Measurements from ENCODE around the gene CHML.

CHML gene

DNA sequence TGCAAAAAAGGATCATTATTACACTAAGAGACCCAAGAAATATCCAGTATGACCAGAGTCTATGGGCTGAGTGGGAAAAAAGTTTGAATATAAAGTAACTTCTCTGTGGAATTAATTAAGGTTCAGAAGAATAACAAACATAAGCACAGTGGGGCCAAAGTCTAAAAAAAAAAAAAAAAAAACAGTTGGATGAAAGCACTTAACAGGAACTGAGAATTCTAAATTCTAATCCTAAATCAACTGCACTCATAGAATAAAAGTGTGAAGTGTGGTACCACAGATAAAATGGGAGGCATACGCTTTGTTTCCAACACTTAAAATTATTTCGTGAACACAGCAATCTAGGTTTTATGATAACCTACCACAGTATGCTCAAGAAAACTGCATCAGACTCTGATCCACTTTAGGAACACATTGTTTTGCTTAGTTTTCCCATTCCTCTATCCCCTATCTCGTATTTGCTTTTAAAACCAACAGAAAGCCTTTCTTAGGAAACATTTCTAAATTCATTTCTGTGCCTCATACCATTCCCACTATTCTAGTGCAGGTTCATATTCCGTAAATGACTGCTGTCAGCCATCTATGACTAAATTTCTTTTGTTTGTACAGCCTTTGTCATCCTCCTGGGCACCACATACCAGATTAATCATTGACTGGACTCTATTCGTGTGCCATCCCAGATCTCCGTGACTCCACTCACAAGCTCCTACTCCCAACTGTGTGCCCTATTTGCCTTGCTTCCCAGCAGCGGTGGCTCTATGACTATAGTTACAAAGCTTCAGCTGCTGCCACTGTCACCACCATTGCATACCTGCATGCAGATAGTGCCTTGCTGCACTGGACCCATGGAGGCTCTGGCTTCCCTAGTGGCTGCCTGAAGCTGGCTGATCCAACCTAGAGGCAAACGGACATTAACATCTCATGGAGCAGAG lies 24.9 kb downstream of the CHML start:
- DNase-seq (ENCODE audit: low spot score) = no peak

DNA sequence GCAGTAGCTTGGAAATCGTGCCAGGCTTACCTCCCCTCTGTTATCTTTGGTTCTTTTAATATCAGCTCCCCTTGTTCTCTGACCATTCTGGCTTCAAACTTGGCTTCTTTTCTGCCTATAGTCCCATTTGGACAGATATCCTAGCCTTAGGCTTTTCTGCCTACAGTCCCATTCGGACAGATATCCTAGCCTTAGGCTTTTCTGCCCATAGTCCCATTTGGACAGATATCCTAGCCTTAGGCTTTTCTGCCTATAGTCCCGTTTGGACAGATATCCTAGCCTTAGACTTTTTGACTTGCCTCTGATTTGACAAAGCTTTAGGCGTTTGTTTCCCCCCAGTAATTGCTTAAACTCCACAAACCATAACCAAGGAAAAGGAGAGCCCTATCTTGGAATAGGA lies 25.6 kb downstream of the CHML start:
- no peak for DNase-seq (ENCODE audit: low spot score)

DNA sequence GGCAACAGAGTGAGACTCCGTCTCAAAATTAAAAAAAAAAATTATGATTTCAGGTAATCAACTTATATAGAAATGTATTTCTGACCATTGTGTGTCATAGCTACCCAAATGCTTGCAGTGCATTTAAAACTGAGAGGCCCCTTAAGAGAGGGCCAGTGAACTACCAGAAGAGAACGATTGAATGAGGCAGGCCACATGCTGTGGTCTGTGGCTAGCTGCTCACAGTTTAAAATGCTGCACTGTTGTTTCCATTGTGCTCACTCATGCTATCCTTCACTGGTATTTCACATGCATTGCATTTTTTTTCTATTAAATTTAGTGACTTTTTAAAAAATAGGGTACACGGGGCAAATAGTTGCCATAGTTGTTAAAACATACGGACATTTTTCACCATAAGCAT lies 26.0 kb downstream of the CHML start:
- DNase-seq (ENCODE audit: low spot score) = no peak

DNA sequence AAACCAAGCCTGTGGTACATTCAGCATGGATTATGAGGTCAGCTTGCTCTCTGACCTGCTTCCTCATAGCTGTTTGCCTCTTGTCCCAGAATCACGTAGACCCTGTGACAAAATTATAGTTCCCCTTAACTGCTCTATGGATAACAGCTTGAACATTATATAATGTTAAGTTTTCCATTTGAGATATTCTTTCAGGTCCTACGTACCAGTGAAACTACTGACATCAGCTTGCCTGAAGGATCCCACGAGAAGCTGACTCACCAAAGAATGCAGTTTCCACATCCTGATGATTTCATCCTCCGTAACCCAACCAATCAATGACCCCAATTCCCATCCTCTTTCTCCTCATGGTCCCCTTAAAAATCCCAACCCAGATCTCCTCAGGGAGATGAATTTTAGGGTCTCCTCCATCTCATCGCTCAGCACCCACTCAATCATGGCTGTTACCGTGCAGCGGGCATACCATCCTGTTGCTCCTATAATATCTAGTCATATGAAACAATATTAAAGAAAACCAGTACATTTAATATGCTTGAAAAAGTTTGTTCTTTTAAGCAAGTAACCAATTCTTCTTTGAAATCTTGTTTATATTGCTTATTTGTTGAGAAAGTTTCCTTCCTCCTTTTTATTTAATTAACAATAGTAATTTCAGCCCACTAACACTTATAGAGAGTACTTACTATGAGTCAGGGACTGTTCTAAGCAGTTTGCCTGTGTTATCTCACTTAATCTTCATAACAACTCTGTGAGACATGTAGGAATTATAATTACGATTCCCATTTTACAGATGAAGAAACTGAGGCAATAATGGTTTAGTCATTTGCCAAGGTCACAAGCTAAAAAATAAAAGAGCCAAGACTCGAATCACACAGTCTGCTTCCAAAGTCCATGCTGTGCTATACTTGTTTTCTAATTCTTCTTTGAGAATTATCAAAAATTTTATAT lies 27.4 kb downstream of the CHML start:
- no peak for DNase-seq (ENCODE audit: low spot score)

DNA sequence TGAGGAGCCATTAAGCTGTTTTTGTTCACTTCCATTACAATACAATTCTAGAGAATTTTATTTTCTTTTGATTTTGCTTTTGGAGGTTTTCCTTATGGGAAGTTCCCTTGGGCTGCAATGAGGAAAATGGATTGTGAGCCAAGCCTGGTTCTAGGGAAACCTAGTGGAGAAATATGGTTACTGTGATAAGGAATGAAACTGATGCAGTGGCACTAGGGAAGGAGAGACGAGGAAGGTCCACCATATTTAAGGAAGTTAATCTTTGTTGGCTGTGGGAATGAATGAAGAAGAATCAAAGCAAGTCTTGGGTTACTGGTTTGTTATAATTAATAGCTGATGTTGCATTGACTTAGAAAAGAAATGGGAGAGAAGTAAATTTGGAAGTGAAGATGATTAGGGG lies 28.4 kb downstream of the CHML start:
- no peak for DNase-seq (ENCODE audit: low spot score)

DNA sequence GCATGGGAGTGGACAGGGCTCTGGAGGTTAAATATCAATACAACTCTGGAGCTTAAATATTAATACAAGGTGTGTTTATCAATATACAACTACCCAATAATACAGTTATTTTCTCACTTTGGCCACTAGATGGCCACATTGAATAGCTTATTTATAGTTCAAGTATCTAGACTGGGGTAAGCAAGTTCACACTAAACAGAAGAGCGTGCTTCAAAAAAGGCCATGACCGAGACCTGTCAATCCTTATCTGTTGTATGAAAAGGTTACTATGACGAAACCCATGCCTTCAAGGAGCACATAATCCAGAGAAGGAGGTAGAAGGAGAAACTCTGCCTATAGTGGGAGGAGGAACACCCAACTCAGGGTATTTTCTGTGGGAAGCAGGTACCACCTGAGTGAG lies 29.1 kb downstream of the CHML start:
- DNase-seq (ENCODE audit: low spot score) = peak; percentile 69

DNA sequence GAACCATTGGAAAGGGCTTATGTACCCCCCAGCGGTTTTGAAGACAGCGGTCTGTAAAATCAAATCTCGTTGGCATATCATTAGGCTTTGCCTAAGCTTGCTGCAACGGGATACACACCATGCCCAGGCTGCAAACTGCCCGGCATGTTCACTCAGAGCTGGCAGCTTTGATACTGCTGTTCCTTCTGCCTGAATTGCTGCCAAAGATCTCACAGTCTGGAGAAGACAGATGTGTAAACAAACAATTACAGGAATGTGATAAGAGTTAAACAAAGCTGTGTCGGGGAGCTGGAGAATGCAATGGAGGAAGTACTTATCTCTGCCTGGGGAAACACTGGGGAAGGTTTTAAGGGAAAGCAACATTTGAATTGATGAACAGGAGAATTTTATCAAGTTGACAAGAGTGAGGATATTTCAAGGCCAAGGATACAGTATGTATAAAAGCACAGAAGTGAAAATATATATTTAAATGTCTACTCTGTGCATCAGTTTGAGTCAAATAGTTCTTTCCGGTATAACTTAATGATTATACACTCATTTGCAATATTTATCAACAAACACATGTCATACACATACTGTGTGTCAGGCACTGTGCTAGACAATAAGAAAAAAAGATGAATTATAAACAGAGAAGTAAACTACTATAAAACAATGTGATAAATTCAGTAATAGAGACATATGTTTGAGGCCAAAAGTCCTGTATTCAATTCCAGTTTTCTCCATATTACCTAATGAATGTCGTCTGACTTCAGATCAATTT lies 29.9 kb downstream of the CHML start:
- DNase-seq (ENCODE audit: low spot score) = no peak

DNA sequence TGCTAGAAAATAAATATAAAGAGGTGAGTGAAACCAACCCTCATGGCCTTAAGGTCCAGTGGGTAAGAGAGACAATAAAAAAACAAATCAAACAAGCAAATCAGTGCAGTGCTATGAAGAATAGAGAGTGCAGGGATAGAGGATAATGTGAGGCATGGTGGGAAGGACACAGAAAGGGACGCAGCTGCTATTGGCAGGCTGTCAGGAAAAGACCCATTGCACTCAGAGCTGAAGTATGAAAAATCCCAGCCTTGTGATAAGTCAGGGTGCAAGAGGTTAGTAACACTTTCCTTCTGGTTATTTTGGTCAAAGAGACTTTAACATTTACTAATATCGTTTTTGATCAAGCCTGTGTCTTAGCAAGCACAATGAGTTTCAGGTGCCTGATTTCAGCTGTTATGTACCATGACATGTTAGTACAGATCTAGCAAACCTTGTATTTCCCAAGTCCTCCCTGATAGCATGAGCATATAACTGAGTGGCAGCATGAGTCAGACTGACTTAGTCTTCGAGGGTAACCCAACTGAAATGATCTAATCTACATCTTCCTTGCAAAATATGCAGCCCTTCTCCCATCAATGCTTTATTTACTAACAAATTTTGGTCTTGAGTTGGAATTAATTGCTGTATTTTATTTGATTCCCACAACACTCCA lies 31.7 kb downstream of the CHML start:
- DNase-seq (ENCODE audit: low spot score) = no peak

DNA sequence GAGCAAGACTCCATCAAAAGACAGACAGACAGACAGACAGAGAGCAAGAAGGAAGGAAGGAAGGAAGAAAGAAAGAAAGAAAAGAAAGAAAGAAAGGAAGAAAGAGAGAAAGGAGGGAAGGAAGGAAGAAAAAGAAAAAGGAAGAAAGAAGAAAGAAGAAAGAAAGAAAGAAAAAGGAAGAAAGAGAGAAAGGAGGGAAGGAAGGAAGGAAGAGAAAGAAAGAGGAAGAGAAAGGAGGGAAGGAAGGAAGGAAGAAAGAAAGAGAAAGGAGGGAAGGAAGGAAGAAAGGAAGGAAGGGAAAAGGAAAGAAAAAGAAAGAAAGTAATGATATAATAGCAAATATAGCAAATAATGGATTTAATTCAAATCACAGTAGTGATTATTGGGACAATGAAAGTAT lies 32.7 kb downstream of the CHML start:
- DNase-seq (ENCODE audit: low spot score) = no peak

DNA sequence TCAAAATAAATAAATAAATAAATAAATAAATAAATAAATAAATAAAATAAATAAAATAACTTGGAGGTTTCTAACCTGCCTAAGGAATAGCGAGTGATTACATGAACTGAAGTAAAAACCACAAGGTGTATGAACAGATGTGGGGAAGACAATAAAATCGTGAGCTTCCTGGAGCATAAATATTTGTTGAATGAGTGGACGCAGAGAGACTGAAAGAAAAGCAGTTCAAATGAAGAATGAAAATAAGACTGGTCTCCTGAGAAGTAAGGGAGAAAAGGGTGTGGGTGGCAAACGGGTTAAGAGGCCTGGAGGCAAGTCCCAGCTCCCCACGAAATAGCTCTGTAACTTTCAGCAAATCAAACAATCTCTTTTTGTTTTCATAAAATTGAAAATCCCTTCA lies 33.6 kb downstream of the CHML start:
- DNase-seq (ENCODE audit: low spot score) = no peak

DNA sequence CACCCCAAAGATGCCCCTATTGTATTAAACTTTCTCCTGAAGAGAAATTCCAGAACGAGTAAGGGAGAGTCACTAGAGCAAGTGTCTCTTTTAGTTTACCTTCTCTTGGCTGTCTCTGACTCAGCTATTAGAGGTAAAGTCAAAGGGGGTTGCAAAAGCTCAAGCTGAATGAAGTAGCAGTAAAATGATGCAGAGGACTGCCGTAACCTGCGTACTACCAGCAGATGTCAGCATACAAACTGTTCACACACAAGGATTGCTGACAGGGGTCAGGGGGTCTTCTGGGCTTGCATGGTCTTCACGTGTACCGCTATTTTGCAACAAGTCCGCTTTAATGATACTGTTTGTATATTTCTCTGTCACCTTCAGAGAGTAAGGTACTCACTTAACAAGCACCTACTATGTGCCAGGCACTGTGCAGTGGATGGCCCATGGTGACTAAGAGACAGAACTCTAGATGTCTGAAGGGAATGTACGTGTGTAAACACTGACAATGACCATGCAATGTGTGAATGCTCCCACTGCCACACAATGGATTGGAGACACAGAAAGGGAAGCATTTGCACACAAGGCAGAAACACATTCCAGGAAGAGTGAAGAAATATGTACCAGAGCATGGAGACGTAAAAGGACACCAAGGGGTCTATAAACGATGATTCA lies 34.9 kb downstream of the CHML start:
- peak; percentile 6 for DNase-seq (ENCODE audit: low spot score)

DNA sequence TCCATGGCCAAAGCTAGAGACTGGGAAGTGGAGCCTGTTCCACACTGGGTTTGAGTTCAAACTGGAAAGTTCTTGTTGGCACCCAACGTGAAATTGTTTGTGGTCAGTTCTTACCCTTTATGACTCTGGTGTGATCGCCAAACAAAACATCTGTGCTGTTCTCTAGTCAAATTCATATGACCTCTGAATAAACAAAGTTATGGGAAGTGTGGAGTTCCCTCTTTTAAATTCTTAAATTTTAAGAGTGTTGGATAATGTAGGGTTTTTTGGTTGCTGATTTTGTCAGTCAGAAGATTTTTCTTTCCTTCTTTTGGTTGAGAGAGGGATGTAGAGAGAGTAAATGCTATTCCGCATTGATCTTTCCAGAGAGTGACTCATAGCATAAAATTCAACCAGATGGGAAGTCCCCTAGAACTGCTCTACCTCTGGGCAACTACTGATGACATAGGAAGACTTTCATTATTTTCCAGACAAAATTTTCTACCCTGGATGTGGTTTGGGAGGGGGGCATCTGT lies 36.4 kb downstream of the CHML start:
- no peak for DNase-seq (ENCODE audit: low spot score)

DNA sequence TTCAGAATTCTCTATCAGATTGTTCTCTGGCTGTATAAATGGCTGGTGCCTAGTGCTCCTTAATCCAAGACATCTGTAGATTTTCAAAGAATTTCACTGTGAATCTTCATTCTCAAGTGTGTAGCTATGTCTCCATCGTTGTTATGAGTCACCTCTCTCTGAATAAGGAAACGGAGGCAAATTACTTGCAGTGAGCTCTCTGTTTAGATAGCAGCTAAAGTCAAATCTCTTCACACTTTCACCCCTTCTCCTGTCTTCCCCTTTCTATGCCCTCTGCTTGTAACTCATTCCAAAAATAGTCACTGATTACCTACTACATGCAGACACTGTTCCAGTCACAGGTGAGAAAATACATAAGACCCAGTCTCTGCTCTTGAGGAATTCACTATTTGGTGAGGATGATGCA lies 39.7 kb downstream of the CHML start:
- no peak for DNase-seq (ENCODE audit: low spot score)

DNA sequence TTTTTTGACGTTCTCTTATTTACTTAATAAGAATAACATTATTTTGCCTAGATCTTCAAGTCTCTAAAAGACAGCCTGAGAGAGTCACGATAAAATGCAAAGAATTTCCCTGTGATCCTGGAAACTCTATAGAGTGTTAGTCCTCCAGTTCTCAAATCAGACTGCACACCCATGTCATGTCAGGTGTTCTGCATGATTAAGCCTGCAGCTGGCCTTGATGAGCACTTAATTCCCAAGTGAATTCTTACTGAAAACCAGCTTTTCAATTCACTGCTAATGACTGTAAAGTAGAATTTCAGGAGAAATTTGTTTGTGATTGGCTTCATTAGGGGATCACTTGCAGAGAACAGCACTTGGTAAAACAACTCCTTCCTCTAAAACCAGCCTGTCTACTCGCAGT lies 41.9 kb downstream of the CHML start:
- DNase-seq (ENCODE audit: low spot score) = no peak

DNA sequence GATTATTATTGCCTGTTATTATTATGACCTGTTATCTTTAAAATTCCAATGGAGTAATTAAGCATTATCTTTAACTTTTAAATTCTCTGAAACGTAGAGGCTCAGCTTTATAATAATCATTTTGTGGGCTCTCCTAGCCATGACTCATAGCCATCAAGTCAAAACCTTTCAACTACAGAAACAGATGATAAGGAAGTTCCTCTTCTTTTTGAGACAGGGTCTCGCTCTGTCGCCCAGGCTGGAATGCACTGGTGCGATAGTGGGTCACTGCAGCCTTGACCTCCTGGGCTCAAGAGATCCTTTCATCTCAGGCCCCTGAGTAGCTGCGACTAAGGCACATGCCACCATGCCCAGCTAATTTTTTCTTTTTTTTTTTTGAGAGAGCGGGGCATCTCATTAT lies 43.5 kb downstream of the CHML start:
- no peak for DNase-seq (ENCODE audit: low spot score)

DNA sequence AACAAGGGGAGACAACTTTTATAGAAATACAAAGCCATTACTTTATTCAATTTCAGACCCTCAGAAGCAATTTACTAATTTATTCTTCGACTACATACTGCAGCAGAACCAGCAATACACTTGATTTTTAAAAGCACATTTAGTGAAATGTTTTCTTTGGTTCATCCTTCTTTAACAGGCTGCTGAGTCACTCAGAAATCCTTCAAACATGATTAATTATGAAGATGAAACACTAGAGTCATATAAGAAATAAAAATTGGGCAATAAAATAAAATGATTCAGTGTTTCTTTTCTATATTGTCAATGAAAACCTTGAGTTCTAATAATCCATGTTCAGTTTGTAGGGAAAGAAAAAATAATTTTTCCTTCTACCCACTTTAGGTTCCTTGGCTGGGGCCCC lies 47.0 kb downstream of the CHML start:
- no peak for DNase-seq (ENCODE audit: low spot score)

DNA sequence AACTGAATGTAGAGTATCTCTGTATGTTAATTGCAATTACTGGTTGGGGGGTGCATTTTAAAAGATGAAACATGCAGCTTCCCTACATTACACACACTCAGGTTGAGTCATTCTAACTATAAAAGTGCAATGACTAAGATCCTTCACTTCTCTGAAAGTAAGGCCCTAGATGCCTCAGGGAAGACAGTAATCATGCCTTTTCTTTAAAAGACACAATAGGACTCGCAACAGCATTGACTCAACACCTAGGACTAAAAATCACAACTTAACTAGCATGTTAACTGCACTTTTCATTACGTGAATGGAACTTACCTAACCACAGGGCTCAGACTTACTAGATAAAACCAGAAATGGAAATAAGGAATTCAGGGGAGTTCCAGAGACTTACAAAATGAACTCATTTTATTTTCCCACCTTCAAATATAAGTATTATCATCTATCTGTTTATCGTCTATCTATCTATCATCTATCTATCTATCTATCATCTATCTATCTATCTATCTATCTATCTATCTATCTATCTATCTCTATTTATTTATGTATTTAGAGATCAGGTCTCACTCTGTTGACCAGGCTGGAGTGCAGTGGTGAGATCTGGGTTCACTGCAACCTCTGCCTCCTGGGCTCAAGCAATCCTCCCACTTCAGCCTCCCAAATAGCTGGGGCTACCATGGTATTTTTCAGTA lies 47.8 kb downstream of the CHML start:
- no peak for DNase-seq (ENCODE audit: low spot score)

DNA sequence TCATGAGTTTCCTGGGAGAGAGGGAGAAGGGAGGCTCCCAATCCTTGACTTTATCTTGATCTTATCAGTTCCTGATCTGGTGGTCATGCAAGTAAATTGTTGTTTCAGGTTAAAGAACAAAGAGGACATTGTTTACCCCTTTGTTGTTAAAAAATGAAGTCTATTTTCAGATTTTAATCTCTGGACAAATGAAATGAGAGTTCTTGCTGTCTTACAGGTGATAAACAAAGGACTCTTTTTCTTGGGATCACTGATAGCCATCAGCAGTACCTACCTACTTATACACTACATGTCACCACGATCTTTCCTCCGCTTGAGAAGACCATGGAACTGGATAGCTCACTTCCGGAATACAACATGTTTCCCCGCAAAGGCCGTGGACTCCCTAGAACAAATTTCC lies 48.4 kb downstream of the CHML start:
- DNase-seq (ENCODE audit: low spot score) = no peak

DNA sequence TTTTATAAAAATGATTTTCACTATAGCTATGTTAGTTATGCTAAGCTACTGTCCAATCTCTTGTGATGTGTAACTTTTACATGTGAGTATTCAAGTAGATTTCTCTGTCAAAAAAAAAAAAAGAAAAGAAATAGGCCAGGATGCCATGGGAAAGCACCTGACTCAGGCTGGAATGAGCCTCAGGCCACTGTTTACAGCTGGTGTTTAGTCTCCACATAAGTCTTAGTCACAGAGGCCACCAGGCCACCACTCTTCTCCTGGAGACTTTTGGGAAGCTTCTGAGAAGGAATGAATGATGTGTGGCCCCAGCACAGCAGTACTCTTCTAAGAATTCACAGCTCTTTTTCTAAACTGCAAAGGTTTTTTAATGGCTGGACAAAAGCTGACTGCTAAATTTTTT lies 48.9 kb downstream of the CHML start:
- no peak for DNase-seq (ENCODE audit: low spot score)

DNA sequence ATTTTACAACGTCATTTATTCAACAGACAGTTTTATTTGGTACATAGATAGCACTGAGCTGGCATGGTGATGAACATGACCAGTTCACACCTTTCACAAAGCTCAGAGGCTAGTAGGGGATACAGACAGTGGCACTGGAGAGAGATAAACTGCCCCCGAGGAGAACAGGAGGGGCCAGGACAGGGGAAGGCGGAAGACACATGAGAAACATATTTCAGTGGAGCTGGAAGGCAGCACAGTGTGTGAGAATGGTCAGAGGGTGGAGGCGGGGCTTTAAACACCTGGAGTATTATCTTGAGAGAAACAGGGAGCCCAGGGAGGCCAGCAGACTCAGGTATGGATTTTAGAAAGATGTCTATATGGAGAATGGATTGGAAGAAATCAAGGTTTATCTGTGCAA lies 49.5 kb downstream of the CHML start:
- no peak for DNase-seq (ENCODE audit: low spot score)

Data from cerebellar cortex (tissue), 1 donor.